NB4 (cell line): ENCODE measurements around the gene TMEM94.
A peak's percentile ranks its signal among the peaks of the same experiment; 100 is the strongest.

Experiments
- DNase-seq: peaks from one replicate; pipeline ENCODE4 v3.0.0; 2010; ENCODE audit warnings: low read depth
- H3K4me3 ChIP-seq: one replicate; pipeline ENCODE4 v1.5.1; 2011; ENCODE audit warnings: mild to moderate bottlenecking, low read depth, low read length, moderate library complexity
- MAX ChIP-seq: IDR thresholded peaks from 2 replicates; pipeline ENCODE4 v1.6.1; 2011; ENCODE audit warnings: low read depth, low read length
- MYC ChIP-seq: IDR thresholded peaks from 2 replicates; pipeline ENCODE4 v1.6.1; 2011; ENCODE audit warnings: low read depth, low read length
- POLR2A ChIP-seq: IDR thresholded peaks from 2 replicates; pipeline ENCODE4 v1.6.1; 2011; ENCODE audit warnings: mild to moderate bottlenecking; ENCODE audit not compliant: insufficient read length; ENCODE audit errors: extremely low read depth
- TF ChIP-seq, protein P1 (sequence below): IDR thresholded peaks from one replicate; pipeline ENCODE4 v1.5.1; 2012; ENCODE audit warnings: low read depth, low read length

Gene TMEM94

DNA sequence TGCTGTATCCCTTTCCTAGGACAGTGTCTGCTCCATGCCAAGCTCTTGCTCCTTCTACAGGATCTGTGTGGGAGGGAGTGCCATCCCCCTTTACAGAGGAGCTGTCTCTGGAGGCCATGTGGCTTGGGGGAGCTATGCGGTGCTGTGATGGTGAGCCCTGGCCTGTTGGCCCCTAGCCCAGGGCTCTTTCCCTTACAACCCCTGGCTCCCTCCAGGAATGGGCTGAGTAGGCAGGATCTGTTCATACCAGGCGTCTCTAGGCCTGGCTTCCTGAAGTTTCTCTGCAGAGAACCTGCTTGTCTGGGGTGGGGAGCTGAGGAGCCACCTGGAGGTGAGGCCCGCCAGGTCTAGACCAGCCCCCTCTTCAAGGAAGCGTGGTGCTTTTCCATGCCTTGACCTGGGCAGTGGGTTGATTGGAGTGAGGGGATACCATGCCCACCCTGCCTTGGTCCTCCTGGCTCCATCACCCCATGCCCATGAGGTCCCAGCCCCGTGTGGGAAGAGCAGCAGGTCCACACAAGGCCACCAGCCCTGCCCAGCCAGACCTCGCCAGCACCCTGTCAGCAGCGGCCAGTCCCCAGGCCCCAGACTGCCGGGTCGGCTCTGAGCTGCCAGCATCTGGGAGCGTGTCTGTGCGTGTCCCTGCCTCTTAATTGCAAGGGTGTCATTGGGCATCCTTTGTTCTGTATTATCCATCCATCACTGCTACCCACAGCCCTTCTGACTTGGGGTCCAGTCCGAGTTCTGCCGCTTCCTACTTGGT is 83.7 kb downstream of the TMEM94 start:
- DNase-seq = no peak
- TF ChIP-seq POLR2A (no peak), MYC (no peak), MAX (no peak)
- TF ChIP-seq, protein P1, sequence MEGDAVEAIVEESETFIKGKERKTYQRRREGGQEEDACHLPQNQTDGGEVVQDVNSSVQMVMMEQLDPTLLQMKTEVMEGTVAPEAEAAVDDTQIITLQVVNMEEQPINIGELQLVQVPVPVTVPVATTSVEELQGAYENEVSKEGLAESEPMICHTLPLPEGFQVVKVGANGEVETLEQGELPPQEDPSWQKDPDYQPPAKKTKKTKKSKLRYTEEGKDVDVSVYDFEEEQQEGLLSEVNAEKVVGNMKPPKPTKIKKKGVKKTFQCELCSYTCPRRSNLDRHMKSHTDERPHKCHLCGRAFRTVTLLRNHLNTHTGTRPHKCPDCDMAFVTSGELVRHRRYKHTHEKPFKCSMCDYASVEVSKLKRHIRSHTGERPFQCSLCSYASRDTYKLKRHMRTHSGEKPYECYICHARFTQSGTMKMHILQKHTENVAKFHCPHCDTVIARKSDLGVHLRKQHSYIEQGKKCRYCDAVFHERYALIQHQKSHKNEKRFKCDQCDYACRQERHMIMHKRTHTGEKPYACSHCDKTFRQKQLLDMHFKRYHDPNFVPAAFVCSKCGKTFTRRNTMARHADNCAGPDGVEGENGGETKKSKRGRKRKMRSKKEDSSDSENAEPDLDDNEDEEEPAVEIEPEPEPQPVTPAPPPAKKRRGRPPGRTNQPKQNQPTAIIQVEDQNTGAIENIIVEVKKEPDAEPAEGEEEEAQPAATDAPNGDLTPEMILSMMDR = no peak
- no peak overlapping the region for H3K4me3 ChIP-seq

- TF ChIP-seq POLR2A = no peak
- TF ChIP-seq, protein P1 = no peak
- no peak for TF ChIP-seq MYC
- TF ChIP-seq MAX = no peak
- no peak overlapping the region for H3K4me3 ChIP-seq
- peak; percentile 24 for DNase-seq
Measured at GRCh38 chr17:75540923-75541503, 84.6 kb downstream of the TMEM94 start.

- H3K4me3 ChIP-seq = no peak overlapping the region
- no peak for DNase-seq
- TF ChIP-seq MAX = no peak
- TF ChIP-seq, protein P1 = no peak
- no peak for TF ChIP-seq MYC
- TF ChIP-seq POLR2A = no peak
Measured at GRCh38 chr17:75542229-75542628, 85.8 kb downstream of the TMEM94 start.

DNA sequence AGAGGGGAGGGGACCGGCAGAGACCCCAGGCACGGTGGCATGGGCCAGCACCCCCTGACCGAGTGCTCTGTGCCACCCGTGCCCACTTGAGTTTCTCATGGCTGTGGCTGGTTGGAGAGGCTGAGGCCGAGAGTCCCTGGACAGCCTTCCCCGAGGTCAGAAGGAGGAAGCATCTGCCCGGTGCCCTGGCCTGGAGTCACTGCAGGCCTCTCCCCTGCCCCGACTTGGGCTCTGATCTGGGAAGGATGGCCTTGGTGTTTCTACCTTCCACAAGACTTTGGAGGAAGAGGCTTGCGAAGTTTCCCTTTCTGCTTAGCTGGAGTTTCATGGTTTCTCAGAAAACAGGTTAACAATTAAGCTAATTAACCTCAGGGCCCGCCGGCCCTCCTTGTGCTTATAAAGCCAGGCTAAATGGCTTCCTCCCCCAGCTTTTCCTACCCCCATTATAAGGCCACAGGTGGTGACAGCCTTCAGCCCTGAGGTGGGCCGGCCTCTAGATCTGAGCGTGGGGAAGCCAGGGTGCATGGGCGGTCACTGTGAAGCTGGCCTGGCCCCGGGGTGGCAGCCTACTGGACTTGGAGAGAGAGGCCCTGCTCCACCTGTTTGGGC is 86.4 kb downstream of the TMEM94 start:
- TF ChIP-seq, protein P1 = no peak
- TF ChIP-seq POLR2A (no peak), MYC (no peak), MAX (no peak)
- DNase-seq = no peak
- H3K4me3 ChIP-seq = no peak overlapping the region

DNA sequence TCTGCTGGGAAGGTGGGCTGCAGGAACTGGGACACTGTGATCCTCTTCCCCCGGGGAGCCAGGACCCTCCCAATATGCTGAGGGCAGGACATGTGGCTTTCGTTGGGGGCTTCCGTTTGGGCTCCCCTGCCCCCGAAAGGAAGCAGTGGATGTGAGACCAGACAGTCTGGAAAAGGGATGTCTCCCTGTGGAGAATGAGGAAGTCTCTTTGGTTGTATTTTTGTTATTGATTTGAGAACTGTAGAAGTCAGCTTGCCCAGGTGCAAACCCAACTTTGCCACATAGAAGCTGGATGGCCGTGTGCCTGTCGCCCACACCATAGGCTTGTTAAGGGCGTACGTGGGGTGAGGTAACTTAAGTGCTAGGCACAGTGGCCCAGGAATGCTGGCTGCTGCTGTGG is 87.8 kb downstream of the TMEM94 start:
- TF ChIP-seq MAX (no peak), MYC (no peak), POLR2A (no peak)
- TF ChIP-seq, protein P1 = no peak
- H3K4me3 ChIP-seq = no peak overlapping the region
- DNase-seq = no peak
